Body of pancreas (tissue), 4 donors: Measurements from ENCODE around the gene ACOD1.

Experiments used
- CTCF ChIP-seq, 7 experiments: fragments of 450-650 bp in 4 of 7; fragments of 200-600 bp in 3 of 7; sonication (generic) in 3 of 7; IDR thresholded peaks; one replicate each; pipeline ENCODE4 v1.5.1; 2016 to 2019; ENCODE audit warnings: antibody characterized with exemption in 7 of 7
- POLR2A ChIP-seq, 3 donors: fragments of 450-650 bp; IDR thresholded peaks; one replicate each; pipeline ENCODE4 v1.6.1; 2016; ENCODE audit warnings: antibody characterized with exemption in 3 of 3, mild to moderate bottlenecking in 2 of 3

- TF ChIP-seq CTCF (IDR thresholded peaks at IDR 0.05) (peak; percentile 90 to 99 (median 93)), POLR2A (IDR thresholded peaks at IDR 0.05) (no peak)
Observed at GRCh38 chr13:76903544-76904162, 44.7 kb upstream of the ACOD1 start.
